ENCODE measurements around the gene HOXA6. TPM values are rescaled to one million over a fixed set of nuclear protein-coding genes. Genes with fewer than 3 reads are reported as not detected.

HOXA6 gene
- total and polyA plus RNA-seq, 2 of the 4 experiments (the other 2 are of a cell fraction) = 1.4 to 1.8 TPM

DNA sequence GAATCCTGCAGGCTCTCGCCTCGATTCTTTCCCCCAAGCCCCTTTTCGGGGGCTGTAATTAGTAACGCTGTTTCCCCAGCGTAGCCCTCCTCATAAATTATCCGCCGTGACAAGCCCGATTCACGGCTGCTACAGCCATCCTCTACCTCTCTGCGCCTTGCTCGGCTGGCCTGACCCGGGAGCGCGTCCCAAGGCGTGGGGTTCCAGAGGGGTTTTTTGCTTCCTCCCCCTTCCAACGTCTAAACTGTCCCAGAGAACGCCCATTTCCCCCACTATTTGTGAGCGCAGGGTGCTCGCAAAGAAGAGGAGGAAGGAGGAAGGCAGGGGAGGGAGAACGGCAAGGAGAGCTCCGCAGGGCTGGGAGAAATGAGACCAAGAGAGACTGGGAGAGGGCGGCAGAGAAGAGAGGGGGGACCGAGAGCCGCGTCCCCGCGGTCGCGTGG, 5.0 kb downstream of the HOXA6 start:
- Histone ChIP-seq H4K8ac (ENCODE audit: low read depth in 2 of 2, low read length in 2 of 2) (peak overlapping the region; percentile 54 to 59; a peak in 3 of 4 replicates), H4K20me1 (ENCODE audit: insufficient read depth, low read length) (no peaks in the 10 kb centered on the region), H2AFZ (replicated peaks; ENCODE audit: low read length, poor library complexity) (peak overlapping the region; percentile 90), H3K9me3 (ENCODE audit: control insufficient read depth, insufficient read depth, low read length) (no peaks in the 10 kb centered on the region), H3K4me3 (ENCODE audit: insufficient read depth, low read depth, low read length) (peak overlapping the region; percentile 93), H3K23ac (ENCODE audit: low read depth, low read length) (peak overlapping the region; percentile 92), H3K27ac (ENCODE audit: insufficient read depth, low read length) (peak overlapping the region; percentile 93), H3K27me3 (ENCODE audit: control insufficient read depth, insufficient read depth, low read length) (no peaks in the 10 kb centered on the region), H3K4me2 (ENCODE audit: low read depth, low read length) (peak overlapping the region; percentile 94), H2BK5ac (ENCODE audit: low read depth, low read length, poor library complexity, severe bottlenecking) (peak overlapping the region; percentile 89), H3K9me1 (ENCODE audit: insufficient read depth, low read length) (no peaks in the 10 kb centered on the region), H2BK15ac (ENCODE audit: low read depth, low read length) (no peak overlapping the region), H3K79me1 (ENCODE audit: low read depth in 1 of 2, low read length in 2 of 2) (peaks cover 9 to 35% of the 10 kb centered on the region in 2 experiments; a peak in 3 of 4 replicates), H3K4ac (ENCODE audit: low read depth, low read length) (peak overlapping the region; percentile 80), H4K91ac (ENCODE audit: insufficient read depth, low read depth, low read length) (peak overlapping the region; percentile 75), H3K56ac (ENCODE audit: extremely low read depth, insufficient read depth, low read length) (peak overlapping the region; percentile 92), H3K14ac (replicated peaks; ENCODE audit: low read depth, low read length) (peak overlapping the region; percentile 95), H3K18ac (ENCODE audit: low read depth, low read length) (peak overlapping the region; percentile 93), H3K4me1 (ENCODE audit: control insufficient read depth, insufficient read depth, low read length) (peaks cover 16% of the 10 kb centered on the region), H2AK5ac (ENCODE audit: low read depth, low read length) (no peak overlapping the region), H2BK120ac (ENCODE audit: low read depth, low read length) (peak overlapping the region; percentile 81), H3K36me3 (ENCODE audit: control insufficient read depth, insufficient read depth, low read length) (peaks cover 9% of the 10 kb centered on the region), H2BK20ac (ENCODE audit: low read depth, low read length) (0 out of 2 replicates have a peak overlapping the region, but pooled peaks have one; percentile 3), H3K9ac (ENCODE audit: low read depth, low read length) (peak overlapping the region; percentile 89), H2AK9ac (replicated peaks; ENCODE audit: low read depth, low read length, poor library complexity) (peak overlapping the region; percentile 82), H4K5ac (ENCODE audit: low read depth, low read length) (peak overlapping the region; percentile 10)
- TF ChIP-seq RAD21 (IDR thresholded peaks at IDR 0.05; ENCODE audit: low read length) (no peak), CHD1 (IDR thresholded peaks at IDR 0.05; ENCODE audit: low read depth, low read length) (no peak; the same call in 1 of the 2 replicates), SMC3 (IDR thresholded peaks at IDR 0.05; ENCODE audit: low read depth, low read length) (no peak), BHLHE40 (IDR thresholded peaks at IDR 0.05; ENCODE audit: low read depth, low read length) (no peak)
- TF ChIP-seq, protein P1, sequence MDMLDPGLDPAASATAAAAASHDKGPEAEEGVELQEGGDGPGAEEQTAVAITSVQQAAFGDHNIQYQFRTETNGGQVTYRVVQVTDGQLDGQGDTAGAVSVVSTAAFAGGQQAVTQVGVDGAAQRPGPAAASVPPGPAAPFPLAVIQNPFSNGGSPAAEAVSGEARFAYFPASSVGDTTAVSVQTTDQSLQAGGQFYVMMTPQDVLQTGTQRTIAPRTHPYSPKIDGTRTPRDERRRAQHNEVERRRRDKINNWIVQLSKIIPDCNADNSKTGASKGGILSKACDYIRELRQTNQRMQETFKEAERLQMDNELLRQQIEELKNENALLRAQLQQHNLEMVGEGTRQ (IDR thresholded peaks at IDR 0.05; ENCODE audit: low read depth, low read length) = no peak
- CTCF ChIA-PET = interaction anchor here (0.6 to 2.0 kb wide), 11 partner anchors 8 to 773 kb away, joined by 3 to 9 read pairs (median 3); no protein-coding TSS in a partner anchor
- WGBS, 2 experiments (ENCODE audit: extremely low coverage in 2 of 2, insufficient read length in 1 of 2) = 1% methylated on average over 9 of the region's 29 CpGs; no CpG with 5 or more reads in 1 of the 2 experiments
- no peak for DNase-seq
- in situ Hi-C loops (cut with MboI; ENCODE audit: low sequenced_read_pairs) (loop anchor here (5.0 to 10.0 kb wide), 3 partner anchors 40 to 948 kb away; partner anchors contain the start of gene HOXA2), intact Hi-C loops (cut with micrococcal nuclease) (loop anchor here (1.0 to 5.0 kb wide), 4 partner anchors 456 to 1280 kb away; no protein-coding TSS in a partner anchor), dilution Hi-C loops (cut with HindIII; ENCODE audit: low sequenced_read_pairs, unreplicated experiment) (no loop called here)
- no peak for ATAC-seq (ENCODE audit: low read depth)
- POLR2A ChIA-PET (ENCODE audit: unreplicated experiment) = interaction anchor here (1.3 kb wide), 1 partner anchor 34 kb away, joined by 5 read pairs; no protein-coding TSS in a partner anchor
- BruUV-seq (replicated peaks) = no TSS peak
